A673 (cell line): ENCODE measurements around the gene HECW1. TPM values are rescaled to one million over a fixed set of nuclear protein-coding genes. Genes with fewer than 3 reads are reported as not detected.
A peak's percentile ranks its signal among the peaks of the same experiment; 100 is the strongest.

Experiments
- BruUV-seq: library from RNA; stranded (reverse); fragments of 400-500 nt; replicated peaks from 2 replicates; lab custom pipeline; 2021; lab: Mats Ljungman, UMichigan
- CTCF ChIA-PET: fragments of 300-600 bp; sonication (Branson Sonifier 250); formaldehyde crosslinking; loops from one replicate; lab custom pipeline; 2022; ENCODE audit warnings: antibody characterized with exemption; lab: Charles Lee
- POLR2A ChIA-PET: fragments of 300-600 bp; sonication (Branson Sonifier 250); formaldehyde crosslinking; loops from one replicate; lab custom pipeline; 2022; ENCODE audit warnings: antibody characterized with exemption; ENCODE audit not compliant: low non-redundant PET; lab: Charles Lee
- DNase-seq: peaks from one replicate; pipeline ENCODE4 v3.0.0-alpha.2; 2015; ENCODE audit warnings: low spot score
- H3K27ac ChIP-seq: fragments of 200-600 bp; sonication (generic); 2 replicates; pipeline ENCODE4 v1.5.1; 2016; ENCODE audit warnings: mixed run types, low read depth, mild to moderate bottlenecking, mixed read lengths, antibody characterized with exemption, low read length; ENCODE audit not compliant: poor library complexity, severe bottlenecking
- H3K27me3 ChIP-seq: fragments of 200-600 bp; sonication (generic); replicated peaks from 2 replicates; pipeline ENCODE4 v1.6.1; 2017; ENCODE audit warnings: mixed run types, low read depth, mild to moderate bottlenecking, mixed read lengths, antibody characterized with exemption, low read length; ENCODE audit not compliant: insufficient read depth, poor library complexity
- H3K36me3 ChIP-seq: fragments of 200-600 bp; sonication (generic); 2 replicates; pipeline ENCODE4 v1.6.1; 2016; ENCODE audit warnings: mixed run types, mild to moderate bottlenecking, mixed read lengths, antibody characterized with exemption, low read length; ENCODE audit not compliant: insufficient read depth, poor library complexity, severe bottlenecking
- H3K4me1 ChIP-seq: fragments of 200-600 bp; sonication (generic); 2 replicates; pipeline ENCODE4 v1.6.1; 2017; ENCODE audit warnings: mixed run types, mild to moderate bottlenecking, mixed read lengths, antibody characterized with exemption, low read length; ENCODE audit not compliant: insufficient read depth, poor library complexity, severe bottlenecking
- H3K4me3 ChIP-seq: fragments of 200-600 bp; sonication (generic); 2 replicates; pipeline ENCODE4 v1.5.1; 2016; ENCODE audit warnings: low read depth, mixed run types, mild to moderate bottlenecking, mixed read lengths, low read length; ENCODE audit not compliant: poor library complexity, severe bottlenecking
- H3K9me3 ChIP-seq: fragments of 200-600 bp; sonication (generic); 2 replicates; pipeline ENCODE4 v1.6.1; 2016; ENCODE audit warnings: mixed run types, low read depth, mild to moderate bottlenecking, mixed read lengths, antibody characterized with exemption, low read length; ENCODE audit not compliant: poor library complexity, severe bottlenecking
- CTCF ChIP-seq: fragments of 300-800, 200-600 bp; sonication (generic); conservative IDR thresholded peaks from 2 replicates; pipeline ENCODE4 v1.5.1; 2017; ENCODE audit warnings: low read depth, mild to moderate bottlenecking, antibody characterized with exemption, low read length, moderate library complexity, mixed read lengths
- EZH2 ChIP-seq: fragments of 200-600 bp; sonication (generic); IDR thresholded peaks from 2 replicates; pipeline ENCODE4 v1.6.1; 2017; ENCODE audit warnings: borderline replicate concordance, low read depth, mild to moderate bottlenecking, mixed read lengths, antibody characterized with exemption, low read length; ENCODE audit not compliant: poor library complexity, severe bottlenecking
- intact Hi-C: fragments of 100-400 bp; cut with micrococcal nuclease; formaldehyde crosslinking; loops from one replicate; pipeline ENCODE4 v1.10.0; 2022; ENCODE audit not compliant: unreplicated experiment
- total RNA-seq: library from RNA; stranded (reverse); gene quantifications from 2 replicates; pipeline ENCODE4 v1.2.3, GENCODE V29; 2021

Gene HECW1
- total RNA-seq, 1 experiment from 2014 or later = 0.39 TPM

- DNase-seq = no peak
- POLR2A ChIA-PET = no interaction called here
- intact Hi-C loops = no loop called here
- CTCF ChIA-PET = interaction anchor here (1.2 kb wide), 1 partner anchor 72 kb away, joined by 3 read pairs; the partner anchor contains the start of gene STK17A
- no peak overlapping the region for H3K27ac ChIP-seq
- H3K36me3 ChIP-seq = no peaks in the 10 kb centered on the region
- no peak overlapping the region for H3K4me3 ChIP-seq
- no peak for TF ChIP-seq CTCF
- no peak for TF ChIP-seq EZH2
- BruUV-seq = no TSS peak
- no peaks in the 10 kb centered on the region for H3K9me3 ChIP-seq
- H3K27me3 ChIP-seq = no peaks in the 10 kb centered on the region
- H3K4me1 ChIP-seq = peaks cover 9% of the 10 kb centered on the region
Observed at GRCh38 chr7:43511029-43511428, 398.6 kb downstream of the HECW1 start.

DNA sequence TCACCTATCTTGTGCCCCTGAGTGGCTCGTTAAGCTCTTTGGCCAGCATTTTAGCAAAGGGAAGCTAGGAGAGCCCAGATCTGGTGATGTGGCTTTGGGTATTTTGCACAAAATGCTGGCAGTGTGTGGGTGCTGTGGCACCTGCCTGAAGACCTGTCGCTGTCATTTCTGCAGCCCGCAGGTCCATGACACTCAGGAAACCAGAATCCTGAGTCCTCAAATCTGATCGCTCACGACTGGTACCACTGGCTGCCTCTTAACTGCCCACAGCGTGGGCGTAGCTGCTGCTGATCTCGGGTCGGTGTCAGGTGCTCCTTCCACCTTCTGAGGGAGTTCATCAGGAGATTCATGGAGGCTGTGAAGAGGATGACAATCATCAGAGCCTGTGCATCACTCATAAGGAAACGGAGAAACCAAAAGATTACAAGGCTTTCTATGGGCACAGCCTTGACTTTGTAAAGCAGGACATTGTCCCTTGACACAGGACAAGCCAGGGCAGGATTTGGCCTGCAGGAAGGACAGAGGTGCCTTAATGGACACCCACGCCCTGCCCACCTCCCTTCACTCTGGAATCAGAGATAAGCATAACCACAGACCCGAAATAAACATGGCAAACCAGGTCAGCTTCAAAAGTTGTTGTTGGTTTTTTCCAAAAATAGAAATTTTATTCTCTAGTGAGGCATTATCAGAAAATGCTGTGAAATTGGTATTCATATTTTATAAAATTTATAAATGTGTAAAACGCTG lies 399.5 kb downstream of the HECW1 start:
- ChIA-PET POLR2A (interaction anchor here (0.6 kb wide), 1 partner anchor 57 kb away, joined by 3 read pairs; no protein-coding TSS in a partner anchor), CTCF (interaction anchor here (1.2 kb wide), 1 partner anchor 71 kb away, joined by 3 read pairs; the partner anchor contains the start of gene STK17A)
- Histone ChIP-seq H3K4me3 (no peak overlapping the region), H3K4me1 (peaks cover 9% of the 10 kb centered on the region), H3K27ac (no peak overlapping the region), H3K36me3 (no peaks in the 10 kb centered on the region), H3K9me3 (no peaks in the 10 kb centered on the region), H3K27me3 (no peaks in the 10 kb centered on the region)
- no peak for DNase-seq
- BruUV-seq = no TSS peak
- intact Hi-C loops = no loop called here
- TF ChIP-seq EZH2 (no peak), CTCF (no peak)

DNA sequence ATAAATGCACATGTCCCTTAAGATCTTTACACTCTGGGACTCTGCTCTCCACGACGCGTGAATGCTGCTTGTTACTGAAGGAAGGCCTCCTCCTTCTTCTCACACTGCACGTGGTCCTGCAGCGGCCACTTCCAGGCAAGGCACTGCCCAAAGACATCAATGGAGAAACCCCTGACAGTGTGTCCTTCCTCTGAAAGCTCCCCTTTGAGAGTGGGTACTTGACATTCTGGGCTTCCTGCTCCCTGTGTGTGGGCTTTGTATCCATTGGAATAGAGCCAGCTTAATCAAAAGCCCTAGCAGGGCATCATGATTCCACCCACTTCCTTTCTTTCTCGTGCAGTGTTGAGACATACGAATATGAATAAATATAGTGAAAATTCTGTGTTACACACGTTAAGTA lies 400.8 kb downstream of the HECW1 start:
- no TSS peak for BruUV-seq
- Histone ChIP-seq H3K27ac (no peak overlapping the region), H3K4me1 (peaks cover 9% of the 10 kb centered on the region), H3K9me3 (no peaks in the 10 kb centered on the region), H3K36me3 (no peaks in the 10 kb centered on the region), H3K4me3 (no peak overlapping the region), H3K27me3 (no peaks in the 10 kb centered on the region)
- DNase-seq = peak; percentile 67
- TF ChIP-seq EZH2 (no peak), CTCF (no peak)
- intact Hi-C loops = no loop called here
- CTCF ChIA-PET = interaction anchor here (0.7 kb wide), 1 partner anchor 646 kb away, joined by 3 read pairs; no protein-coding TSS in a partner anchor
- POLR2A ChIA-PET = no interaction called here
